Stimulated activated CD4-positive, alpha-beta T cell treated with anti-CD3 and anti-CD28 coated beads, Interleukin-12 subunit alpha, Interleukin-12 subunit beta, amount 100 ng/mL, for 24 hours (primary cell): ENCODE data around the gene BTBD2.
"Not testable (repeated sequence)": the region's sequence is repeated elsewhere in the genome, so short reads cannot be mapped to it uniquely, and the experiment has no call there.

ENCODE experiments used
- DNase-seq, 2 experiments: peaks; one replicate each; pipeline ENCODE4 v3.0.0-alpha.2; 2020; ENCODE audit warnings: low read depth in 2 of 2

BTBD2 gene

GRCh38 chr19:2039959-2040646 is 24.6 kb upstream of the BTBD2 start:
- DNase-seq, result no peak

DNA sequence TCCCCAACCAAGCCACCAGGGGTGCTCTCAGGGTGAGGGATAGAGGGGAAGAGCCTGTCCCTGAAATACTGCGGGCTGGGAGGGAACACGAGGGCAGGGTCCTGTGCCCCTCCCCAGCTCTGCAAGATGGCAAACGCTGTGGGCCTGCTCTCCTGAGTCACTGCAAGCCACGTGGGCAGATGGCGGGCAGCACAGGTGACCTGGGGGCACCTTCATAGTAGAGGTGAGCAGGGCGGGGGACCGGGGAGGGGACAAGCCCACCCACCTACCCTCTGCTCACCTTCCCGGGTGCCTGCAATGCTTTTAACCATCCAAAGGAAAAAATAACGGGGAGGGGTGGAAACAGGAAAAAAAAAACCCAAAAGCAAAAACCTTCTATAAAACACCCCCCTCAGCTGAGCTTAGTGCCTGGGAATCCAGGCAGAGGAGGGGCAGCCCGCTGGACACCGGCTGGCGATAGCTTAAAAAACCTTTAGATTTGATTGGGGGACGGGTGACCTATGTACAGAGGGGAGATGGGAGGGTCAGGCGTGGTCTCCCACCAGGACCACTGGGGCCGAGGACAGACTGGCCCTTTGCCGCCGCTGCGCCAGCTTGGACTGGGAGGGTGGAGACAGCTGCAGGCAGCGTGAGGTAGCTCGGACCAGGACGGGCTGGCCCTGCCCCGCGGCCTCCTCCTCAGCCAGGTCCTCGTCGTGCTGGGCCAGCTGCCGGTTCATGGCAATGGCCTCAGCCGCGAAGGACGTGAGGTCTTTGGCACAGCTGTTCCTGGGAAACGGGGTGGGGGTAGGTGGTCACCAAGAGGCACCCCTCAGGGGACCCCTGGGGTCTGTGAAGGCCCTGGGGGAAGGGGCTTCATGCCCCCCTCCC is 23.8 kb upstream of the BTBD2 start:
- no peak for DNase-seq

DNA sequence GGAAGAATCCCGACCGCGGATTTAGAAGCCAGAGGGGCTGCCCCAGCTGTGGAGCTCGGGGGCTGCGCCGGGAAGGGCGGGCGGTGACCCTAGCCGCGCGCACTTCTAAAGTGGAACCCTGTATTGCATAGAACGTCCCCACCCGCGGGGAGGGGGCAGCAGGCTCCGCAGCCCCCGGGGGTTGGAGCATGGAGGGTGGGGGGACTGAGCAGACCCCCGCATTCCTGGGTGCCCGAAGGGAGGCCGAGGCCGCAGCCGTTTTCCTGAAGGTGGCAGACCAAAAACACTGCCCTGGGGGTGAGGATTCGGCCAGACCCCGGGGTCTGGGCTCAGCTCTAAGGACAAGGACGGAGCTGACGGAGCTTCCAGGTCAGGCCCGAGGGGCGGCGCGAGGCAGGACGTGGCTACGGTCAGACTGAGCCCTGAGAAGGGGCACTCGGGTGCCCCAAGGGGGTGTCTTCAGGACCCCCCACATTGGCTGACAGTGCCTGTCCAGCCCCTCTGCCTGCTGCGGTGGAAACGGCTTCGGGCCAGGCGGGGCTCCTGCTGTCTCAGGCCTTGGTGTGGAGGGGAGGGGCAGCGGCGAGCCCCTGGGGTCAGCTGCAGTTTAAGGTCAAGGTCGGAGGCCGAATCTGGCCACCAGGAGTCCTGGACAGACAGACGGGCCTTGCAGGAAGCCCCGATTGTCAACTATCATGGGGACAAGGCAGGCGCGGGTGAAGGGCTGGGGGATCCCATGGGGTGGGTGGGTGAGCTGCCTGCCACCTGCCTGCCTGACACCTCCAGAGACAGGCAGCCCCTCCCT is 23.0 kb upstream of the BTBD2 start:
- no peak for DNase-seq

DNA sequence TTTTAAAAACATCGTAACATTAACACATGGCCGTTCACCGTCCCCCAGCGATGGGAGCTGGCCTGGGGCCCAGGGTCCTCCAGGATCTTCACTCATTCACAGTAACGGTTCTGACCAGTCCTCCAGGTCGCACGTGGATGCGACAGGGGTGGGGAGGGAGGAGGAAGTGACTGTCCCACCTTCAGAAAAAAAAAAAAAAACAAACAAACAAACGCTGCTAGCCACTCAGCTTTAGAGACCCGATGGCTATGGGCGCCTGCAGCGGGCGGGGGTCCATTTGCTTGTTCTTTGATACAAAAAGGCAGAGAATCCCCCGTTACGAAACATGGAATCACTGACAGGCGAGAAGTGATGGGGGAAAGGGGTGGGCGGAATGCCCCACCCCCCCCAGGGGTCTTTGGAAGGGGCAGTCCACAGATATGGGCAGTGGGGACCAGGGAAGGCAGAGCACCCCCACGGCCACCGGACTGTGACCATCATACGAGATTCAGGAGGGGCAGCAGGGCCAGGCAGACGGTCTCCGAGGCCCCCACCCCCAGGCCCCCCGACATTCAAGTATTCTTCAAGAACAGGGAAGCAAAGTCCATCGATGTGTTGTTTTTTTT is 22.2 kb upstream of the BTBD2 start:
- no peak for DNase-seq

- no peak for DNase-seq
Observed at GRCh38 chr19:2036424-2036823, 20.9 kb upstream of the BTBD2 start.

- no peak for DNase-seq
Observed at GRCh38 chr19:2035590-2035991, 20.1 kb upstream of the BTBD2 start.

- DNase-seq, result peak in 1 of 2 experiments; percentile 35
Observed at GRCh38 chr19:2034729-2035589, 19.4 kb upstream of the BTBD2 start.

DNA sequence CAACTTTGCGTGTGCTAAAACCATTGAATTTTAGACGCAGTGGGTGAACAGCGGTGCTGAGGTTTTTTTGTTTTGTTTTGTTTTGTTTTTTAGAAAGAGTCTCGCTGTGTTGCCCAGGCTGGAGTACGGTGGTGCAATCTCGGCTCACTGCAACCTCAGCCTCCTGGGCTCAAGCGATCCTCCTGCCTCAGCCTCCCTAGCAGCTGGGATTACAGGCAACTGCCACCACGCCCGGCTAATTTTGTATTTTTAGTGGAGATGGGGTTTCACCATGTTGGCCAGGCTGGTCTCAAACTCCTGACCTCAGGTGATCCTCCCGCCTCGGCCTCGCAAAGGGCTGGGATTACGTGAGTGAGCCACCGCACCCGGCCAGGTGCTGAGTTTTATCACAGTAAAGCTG is 18.7 kb upstream of the BTBD2 start:
- DNase-seq, result not testable (repeated sequence)

DNA sequence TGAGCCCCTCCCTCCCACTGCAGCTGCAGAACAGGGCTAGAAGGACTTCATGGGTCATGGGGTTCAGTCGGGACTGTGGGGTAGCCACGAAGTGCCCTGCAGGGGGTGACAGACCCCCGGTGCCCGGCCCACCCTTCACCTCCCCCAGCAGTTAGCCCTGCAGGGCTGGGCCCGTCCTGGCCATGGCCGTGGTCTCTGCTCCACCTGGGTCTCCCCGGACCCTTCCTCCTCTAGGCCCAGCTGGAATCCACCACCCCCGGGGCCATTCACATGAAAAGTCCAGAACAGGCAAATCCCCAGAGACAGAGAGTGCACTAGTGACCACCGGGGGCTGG is 18.3 kb upstream of the BTBD2 start:
- DNase-seq, result no peak

DNA sequence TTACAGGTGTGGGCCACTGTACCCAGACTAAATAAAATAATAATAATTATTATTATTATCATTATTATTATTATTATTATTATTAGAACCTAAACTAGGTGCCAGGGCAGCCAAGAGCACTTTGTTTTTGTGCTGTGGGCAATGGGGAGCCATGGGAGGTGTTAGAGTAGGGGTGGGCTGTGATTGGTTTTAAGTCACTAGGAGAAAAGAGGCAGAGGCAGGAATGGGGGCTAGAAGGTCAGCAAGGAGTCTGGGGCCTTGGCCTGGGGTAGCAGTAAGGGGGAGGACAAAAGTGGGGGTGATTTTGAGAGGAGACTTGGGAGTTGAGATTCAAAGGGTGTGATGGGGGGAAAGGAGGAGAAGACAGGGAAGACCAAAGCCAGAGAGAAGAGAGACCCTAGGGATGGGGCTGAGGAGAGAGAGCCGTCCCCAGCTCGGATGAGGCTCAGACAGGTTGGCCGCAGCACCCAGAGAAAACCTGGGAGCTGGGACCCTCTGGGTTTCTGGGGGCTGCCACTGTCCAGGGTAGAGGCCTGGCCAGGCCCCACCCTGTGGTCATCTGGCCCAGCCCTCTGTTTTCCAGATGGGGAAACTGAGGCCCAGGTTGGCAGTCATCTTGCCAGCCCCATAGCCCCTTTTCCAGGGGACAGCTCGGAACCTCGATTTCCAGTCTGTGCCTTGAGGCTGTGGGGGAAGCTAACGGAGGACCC is 17.8 kb upstream of the BTBD2 start:
- DNase-seq, result no peak

- no peak for DNase-seq
Observed at GRCh38 chr19:2032296-2032941, 16.9 kb upstream of the BTBD2 start.

GRCh38 chr19:2027361-2027760 is 11.8 kb upstream of the BTBD2 start:
- DNase-seq, result no peak

GRCh38 chr19:2026770-2027169 is 11.3 kb upstream of the BTBD2 start:
- no peak for DNase-seq

- DNase-seq, result no peak
Observed at GRCh38 chr19:2022289-2022688, 6.8 kb upstream of the BTBD2 start.

DNA sequence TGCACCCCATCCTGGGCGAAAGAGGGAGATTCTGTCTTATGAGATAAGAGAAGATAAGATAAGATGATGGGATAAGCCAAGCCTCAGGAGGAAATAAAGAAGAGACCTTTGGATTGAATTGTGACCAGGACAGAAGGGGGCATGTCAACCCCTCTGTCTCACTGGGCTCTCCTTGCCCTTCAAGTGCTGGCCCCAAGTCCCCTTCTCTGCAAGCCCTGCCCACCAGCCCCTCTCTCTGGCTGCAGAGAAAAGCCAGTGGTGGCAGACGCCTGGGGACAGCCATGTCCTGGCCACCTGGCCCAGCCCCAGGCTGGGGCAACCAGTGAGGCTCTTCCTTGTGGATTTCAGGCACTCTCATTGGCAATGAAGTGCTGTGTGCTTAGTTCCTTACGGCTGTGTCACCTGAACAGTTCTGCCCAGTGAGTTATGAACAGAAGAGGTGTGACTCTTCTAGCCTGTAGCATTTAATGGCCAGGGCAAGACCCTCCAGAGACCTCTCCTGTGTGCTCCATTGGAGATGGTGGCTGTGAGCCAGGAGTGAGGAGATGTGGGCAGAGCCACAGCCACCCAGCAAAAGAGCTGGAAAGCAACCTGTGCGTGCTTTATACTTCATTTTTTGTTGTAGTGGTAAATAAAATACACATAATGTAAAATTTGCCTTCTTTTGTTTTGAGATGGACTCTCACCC is 6.1 kb upstream of the BTBD2 start:
- no peak for DNase-seq

GRCh38 chr19:2018752-2019151 is 3.2 kb upstream of the BTBD2 start:
- no peak for DNase-seq

DNA sequence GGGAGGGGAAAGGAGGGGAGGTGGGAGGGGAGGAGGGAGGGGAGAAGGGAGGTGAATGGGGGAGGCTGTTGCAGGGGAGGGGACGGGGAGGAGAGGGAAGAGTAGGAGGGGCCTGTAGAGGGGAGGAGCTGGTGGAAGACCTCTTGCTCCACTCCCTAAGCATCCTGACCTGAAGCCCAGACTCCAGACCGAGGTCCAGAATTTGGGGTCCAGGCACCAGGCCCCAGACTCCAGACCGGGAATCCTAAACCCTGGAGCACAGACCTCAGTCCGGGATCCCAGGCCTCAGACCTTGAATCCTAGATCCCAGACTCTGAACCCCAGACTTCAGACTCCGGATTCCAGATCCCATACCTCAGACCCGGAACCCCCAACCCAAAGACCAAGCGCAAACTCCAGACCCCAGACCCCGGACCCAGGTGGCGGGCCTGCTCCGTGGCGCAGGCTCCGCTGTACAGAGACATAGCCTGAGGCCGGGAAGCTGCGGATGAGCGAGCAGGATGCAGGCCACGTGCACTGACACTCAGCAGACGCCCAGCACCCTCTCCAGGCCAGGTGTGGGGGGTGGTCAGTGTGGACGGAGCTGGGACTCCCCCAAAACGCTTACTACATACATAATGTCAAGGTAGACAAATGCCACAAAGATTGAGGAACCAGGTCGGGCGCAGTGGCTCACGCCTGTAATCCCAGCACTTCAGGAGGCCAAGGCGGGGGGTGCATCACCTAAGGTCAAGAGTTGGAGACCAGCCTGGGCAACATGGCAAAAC is 710 bp upstream of the BTBD2 start:
- peak in 1 of 2 experiments; percentile 43 for DNase-seq

- DNase-seq, result no peak
Observed at GRCh38 chr19:2014731-2015607, 545 bp downstream of the BTBD2 start.
